Urothelium cell line (cell line): ENCODE data around the gene ZNF615.
"Not testable (repeated sequence)": the region's sequence is repeated elsewhere in the genome, so short reads cannot be mapped to it uniquely, and the experiment has no call there.

Source experiments
- DNase-seq: peaks from one replicate; pipeline ENCODE4 v3.0.0; 2011; ENCODE audit warnings: low spot score, mixed read lengths
- FAIRE-seq: peaks from 2 replicates; lab custom pipeline; 2011; peaks lifted over from hg19 to GRCh38; lab: Jason Lieb, UNC

ZNF615 gene

DNA sequence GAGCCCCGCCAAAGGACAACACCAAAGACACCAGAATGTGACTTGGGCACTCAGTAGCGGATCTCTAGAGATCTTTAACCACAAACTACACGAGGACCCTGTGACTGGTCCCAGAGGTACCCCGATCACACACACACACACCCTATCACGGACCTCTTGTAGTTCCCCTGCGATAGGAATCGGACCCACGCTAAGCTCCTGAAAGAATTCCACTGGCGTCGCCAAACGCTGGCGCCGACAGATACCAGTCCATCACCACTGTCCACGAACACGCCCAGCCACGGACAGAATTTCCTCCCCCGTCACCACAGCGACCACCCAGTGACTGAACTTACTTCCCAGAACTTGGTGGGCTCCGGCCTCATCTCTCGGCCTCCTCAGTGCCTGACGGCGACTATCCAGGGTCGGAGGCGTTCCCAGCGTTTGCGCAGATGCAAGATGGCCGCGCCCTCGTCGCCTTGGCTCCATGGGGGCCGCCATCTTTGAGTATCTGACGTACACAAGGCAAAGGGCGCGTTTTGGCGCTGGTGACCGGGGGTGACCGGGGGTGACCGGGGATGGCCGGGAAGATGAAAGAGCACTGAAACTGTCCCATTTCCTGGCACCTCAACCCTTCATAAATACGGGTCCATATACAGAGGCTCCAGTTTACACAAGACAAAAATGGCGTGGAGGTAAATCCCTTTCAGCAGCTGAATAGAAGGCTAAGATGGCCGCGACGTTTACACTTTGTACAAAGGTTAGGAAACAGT is at the start of gene ZNF615:
Gene ZNF615 (minus strand): TSS at position 406 of the 752 bp plus-strand sequence. CDS start 4,500 bp downstream, outside the sequence.
- DNase-seq, result peak; percentile 84
- peak; percentile 46 for FAIRE-seq

DNA sequence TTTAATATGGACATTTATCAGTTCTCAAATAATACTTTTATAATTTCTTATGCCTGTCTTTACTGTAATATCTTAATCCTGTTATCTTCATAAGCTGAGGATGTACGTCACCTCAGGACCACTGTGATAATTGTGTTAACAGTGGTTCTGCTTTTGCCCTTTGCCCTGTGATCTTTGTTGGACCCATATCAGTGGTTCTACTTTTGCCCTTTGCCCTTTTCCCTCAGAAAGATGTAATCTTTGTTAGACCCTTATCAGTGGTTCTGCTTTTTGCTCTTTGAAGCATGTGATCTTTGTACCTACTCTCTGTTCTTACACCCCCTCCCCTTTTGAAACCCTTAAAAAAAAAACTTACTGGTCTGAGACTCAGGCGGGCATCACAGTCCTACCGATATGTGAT is 48.5 kb upstream of the ZNF615 start:
- DNase-seq, FAIRE-seq: not testable (repeated sequence)

DNA sequence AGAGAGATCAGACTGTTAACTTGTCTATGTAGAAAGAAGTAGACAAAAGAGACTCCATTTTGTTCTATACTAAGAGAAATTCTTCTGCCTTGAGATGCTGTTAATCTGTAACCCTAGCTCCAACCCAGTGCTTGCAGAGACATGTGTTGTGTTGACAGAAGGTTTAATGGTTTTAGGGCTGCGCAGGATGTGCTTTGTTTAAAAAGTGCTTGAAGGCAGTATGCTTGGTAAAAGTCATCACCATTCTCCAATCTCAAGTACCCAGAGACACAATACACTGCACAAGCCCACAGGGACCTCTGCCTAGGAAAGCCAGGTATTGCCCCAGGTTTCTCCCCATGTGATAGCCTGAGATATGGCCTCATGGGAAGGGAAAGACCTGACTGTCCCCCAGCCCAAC is 43.7 kb upstream of the ZNF615 start:
- not testable (repeated sequence) for FAIRE-seq, DNase-seq

DNA sequence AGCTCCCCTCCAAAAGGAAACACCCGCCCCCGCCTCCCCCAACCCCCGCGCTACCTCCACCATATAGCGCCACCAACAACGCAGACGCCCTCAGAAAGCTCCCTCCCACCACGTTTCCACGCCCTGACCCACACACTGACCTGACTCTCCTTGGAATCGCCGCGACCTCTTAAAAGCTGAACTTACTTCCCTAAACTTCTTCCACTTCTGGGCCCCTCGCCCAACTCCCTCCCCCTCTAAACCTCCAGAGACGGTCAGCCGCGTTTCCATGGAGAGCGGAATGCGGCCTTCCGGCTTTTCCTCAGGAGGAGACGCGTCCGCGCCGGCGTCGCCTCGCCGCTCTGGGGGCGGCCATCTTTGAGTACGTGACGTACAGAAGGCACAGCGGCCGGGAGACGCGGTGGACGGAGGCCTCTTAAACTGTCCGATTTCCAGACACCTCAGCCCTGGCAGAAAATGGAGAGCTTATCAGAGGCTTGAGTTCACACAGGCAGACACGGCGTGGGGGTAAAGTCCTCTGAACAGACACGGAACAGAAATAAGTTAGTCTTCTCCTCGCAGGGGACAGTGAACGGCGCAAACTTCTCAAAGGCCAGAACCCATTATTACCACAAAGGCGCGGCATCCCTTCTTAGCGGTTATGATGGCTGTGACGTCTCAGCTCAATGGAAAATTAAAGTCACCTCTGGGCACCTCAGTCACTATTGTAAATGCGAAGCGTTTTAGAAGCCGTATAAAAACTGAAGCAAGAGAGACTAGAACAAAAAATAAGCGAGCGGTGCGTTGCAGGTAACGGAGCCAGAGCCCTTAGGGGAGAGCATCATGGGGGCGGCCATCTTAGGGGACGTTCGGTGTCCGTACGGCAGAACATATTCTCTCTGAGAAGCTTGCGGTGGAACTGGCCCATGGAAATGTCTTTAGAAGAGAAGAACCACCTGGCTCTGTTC is 40.8 kb upstream of the ZNF615 start, which contains the start of gene ZNF432:
Gene ZNF432 (minus strand): TSS at position 284 of the 947 bp plus-strand sequence. CDS start 1,970 bp downstream, outside the sequence.
- FAIRE-seq, result no peak

GRCh38 chr19:52039169-52039568 is 31.2 kb upstream of the ZNF615 start:
- FAIRE-seq, result no peak

More for the DNA sequence above, 40.8 kb upstream of the ZNF615 start, which contains the start of gene ZNF432:
- peak; percentile 90 for DNase-seq

DNA sequence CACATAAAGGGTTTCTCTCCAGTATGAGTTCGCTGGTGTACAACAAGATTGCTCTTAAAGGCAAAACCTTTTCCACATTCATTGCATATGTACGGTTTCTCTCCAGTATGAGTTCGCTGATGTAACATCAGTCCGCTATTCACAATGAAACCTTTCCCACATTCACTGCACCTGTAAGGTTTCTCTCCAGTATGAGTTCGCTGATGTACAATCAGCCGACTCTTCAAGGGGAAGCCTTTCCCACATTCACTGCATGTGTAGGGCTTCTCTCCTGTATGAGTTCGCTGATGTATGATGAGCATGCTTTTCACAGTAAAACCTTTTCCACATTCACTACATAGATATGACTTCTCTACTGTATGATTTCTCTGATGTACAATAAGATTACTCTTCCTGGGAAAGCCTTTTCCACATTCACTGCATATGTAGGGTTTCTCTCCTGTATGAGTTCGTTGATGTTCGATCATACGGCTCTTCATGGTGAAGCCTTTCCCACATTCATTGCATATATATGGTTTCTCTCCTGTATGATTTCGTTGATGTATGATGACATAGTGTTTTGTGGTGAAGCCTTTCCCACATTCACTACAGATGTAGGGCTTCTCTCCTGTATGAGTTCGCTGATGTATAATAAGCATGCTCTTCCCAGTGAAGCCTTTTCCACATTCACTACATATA is 26.2 kb upstream of the ZNF615 start:
- DNase-seq, result no peak
- FAIRE-seq, result no peak

More at GRCh38 chr19:52039169-52039568, 31.2 kb upstream of the ZNF615 start:
- DNase-seq, result no peak

DNA sequence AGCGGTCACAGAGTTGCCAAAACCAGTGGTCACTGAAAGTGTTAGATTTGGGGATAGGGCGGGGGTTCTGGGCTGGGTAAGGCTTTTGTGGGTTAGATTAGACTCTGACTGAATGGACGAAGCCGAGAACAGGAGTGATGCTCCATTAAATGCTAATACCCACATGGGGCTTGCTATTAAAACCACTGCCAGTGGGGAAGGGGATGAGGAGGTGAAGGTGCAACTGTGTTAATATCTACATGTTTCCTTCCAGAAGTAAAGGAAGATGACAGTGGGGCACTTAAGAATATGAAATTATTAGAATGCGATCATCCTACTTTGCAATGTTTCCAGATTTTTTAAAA is 20.7 kb upstream of the ZNF615 start:
- no peak for FAIRE-seq
- DNase-seq, result no peak

DNA sequence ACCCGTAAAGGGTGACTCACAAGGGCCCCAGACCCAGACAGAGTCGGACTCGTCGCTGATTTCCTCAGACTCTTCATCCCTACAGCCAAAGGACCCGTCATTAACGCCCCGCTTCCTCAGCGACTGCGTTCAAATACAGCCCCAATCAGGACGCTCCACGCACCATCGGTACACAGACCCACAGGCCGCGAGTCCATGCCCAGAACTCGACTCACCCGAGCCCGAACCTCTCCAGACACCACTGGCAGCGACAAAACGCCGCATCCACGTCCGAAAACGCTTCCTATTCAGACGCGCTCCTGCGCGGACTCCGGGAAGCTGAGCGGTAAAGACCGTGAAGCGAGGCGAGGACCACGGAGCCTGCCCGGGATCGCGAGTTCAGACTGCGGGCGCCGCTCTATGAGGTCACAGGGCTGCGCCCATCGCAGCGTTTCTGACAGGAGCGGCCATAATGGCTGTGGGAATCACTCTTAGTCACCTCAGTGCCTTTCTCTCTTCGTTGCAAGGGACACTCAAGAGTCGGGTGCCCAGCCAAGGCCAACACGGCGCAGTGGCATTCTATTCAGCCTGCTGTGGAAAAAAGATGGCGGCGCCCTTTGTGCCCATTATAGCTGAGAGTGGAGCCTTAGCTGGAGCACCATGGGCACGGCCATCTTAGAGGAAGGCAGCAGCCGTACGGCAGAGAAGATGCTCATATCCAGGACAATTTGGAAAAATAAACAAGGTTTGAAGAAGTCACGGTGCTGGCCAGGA is 20.2 kb upstream of the ZNF615 start, which contains the start of gene ZNF614:
Gene ZNF614 (minus strand): TSS at position 353 of the 753 bp plus-strand sequence. CDS start 2,634 bp downstream, outside the sequence.
- DNase-seq, result peak; percentile 91
- FAIRE-seq, result no peak

DNA sequence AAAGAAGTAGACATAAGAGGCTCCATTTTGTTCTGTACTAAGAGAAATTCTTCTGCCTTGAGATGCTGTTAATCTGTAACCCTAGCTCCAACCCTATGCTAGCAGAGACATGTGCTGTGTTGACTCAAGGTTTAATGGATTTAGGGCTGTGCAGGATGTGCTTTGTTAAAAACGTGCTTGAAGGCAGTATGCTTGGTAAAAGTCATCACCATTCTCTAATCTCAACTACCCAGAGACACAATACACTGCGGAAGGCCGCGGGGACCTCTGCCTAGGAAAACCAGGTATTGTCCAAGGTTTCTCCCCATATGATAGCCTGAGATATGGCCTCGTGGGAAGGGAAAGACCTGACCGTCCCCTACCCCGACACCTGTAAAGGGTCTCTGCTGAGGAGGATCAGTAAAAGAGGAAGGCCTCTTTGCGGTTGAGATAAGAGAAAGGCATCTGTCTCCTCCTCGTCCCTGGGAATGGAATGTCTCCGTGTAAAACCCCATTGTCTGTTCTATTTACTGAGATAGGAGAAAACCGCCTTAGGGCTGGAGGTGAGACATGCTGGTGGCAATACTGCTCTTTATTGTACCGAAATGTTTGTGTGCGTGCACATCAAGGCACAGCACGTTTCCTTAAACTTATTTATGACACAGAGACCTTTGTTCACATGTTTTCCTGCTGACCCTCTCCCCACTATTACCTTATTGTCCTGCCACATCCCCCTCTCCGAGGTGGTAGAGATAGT is 18.4 kb upstream of the ZNF615 start:
- not testable (repeated sequence) for FAIRE-seq, DNase-seq

GRCh38 chr19:52024478-52024877 is 16.5 kb upstream of the ZNF615 start:
- FAIRE-seq, DNase-seq: not testable (repeated sequence)

GRCh38 chr19:52022193-52022592 is 14.2 kb upstream of the ZNF615 start:
- no peak for FAIRE-seq

DNA sequence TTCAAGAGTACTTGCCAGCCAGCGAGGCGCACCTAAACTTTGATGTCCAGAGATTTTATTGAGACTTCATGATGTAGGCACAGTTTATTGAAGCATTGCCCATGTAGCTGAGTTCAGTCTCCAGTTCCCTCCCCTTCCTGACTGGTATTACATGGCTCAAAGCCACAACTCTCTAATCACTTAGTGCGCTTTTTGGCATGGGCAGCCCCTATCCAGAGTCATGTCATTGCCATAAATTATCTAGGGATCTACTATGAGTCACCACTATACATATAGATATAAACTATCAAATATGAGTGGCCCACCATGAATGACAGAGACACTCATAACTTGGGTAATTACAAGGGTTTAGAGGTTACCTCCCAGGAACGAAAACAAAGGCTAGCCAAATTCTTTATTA is 12.5 kb upstream of the ZNF615 start:
- FAIRE-seq, result no peak

More at GRCh38 chr19:52022193-52022592, 14.2 kb upstream of the ZNF615 start:
- DNase-seq, result no peak

GRCh38 chr19:52010674-52011073 is 2.7 kb upstream of the ZNF615 start:
- DNase-seq (no peak), FAIRE-seq (no peak)

More for the DNA sequence above, 12.5 kb upstream of the ZNF615 start:
- no peak for DNase-seq

DNA sequence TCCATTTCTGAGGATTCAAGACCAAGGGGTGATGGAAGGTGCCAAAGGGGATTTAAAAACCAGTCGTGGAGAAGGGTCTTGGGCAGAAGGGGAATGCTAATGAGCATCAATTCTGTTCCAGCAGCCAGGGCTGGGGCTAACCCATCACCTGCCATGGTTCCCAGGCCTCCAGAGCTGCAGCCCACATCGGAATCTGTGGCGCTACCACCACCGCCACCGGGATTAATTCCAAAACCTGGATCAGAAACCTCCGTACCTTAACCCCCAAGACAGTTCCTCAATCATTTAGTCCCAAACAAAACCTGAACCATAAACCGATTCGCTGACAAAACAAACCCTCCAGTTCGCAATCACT is 583 bp downstream of the ZNF615 start:
- no peak for FAIRE-seq
- DNase-seq, result peak; percentile 37

- DNase-seq, result no peak
- FAIRE-seq, result no peak
Measured at GRCh38 chr19:51994048-51994644, 13.9 kb downstream of the ZNF615 start.

- DNase-seq, result no peak
- no peak for FAIRE-seq
Measured at GRCh38 chr19:51993422-51993821, 14.6 kb downstream of the ZNF615 start.

GRCh38 chr19:51986309-51987291 is 21.4 kb downstream of the ZNF615 start, which contains the start of gene ZNF350:
ZNF350 (minus strand) TSS chr19:51986840; CDS start chr19:51974360, 12,480 bp downstream.
- FAIRE-seq (peak; percentile 35), DNase-seq (peak; percentile 83)
